ENCODE measurements around the gene NELL1.

NELL1 gene

DNA sequence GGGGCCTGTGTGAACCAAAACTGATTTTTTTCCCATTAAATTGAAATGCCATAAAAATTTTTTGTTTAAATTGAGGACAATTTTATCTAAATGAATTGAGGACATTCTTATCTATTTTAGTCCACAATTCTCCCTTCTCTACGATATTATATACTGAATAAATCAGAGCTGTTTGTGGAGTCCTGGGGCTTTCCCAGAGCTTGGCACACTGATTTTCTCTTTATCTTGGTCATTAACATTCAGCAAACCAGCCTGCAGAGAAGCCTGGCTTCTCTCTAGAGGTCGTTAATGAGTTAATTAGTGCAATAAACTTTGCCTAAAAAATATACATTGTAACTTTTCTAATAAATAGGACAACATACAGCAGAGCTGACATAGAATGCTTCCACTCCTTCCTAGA lies 615.7 kb downstream of the NELL1 start:
- no peaks in the 10 kb centered on the region for H3K4me1 ChIP-seq (ENCODE audit: control insufficient read depth, insufficient read depth, low read length)
- no peak overlapping the region for H3K9ac ChIP-seq (ENCODE audit: low read length in 2 of 2)
- no peaks in the 10 kb centered on the region for H3K27me3 ChIP-seq (ENCODE audit: control insufficient read depth in 1 of 2, insufficient read depth in 2 of 2, low read length in 2 of 2)
- no peaks in the 10 kb centered on the region for H3K9me3 ChIP-seq (ENCODE audit: control insufficient read depth in 2 of 2, low read length in 2 of 2)
- H3K4me3 ChIP-seq (ENCODE audit: low read length in 2 of 2) = no peak overlapping the region
- H3K27ac ChIP-seq (ENCODE audit: low read length) = no peak overlapping the region
- no peaks in the 10 kb centered on the region for H3K36me3 ChIP-seq (ENCODE audit: control insufficient read depth in 2 of 2, insufficient read depth in 2 of 2, low read length in 2 of 2)

- Histone ChIP-seq H3K27ac (ENCODE audit: low read length) (no peak overlapping the region), H3K36me3 (ENCODE audit: control insufficient read depth in 2 of 2, insufficient read depth in 2 of 2, low read length in 2 of 2) (no peaks in the 10 kb centered on the region), H3K9me3 (ENCODE audit: control insufficient read depth in 2 of 2, low read length in 2 of 2) (no peaks in the 10 kb centered on the region), H3K27me3 (ENCODE audit: control insufficient read depth in 1 of 2, insufficient read depth in 2 of 2, low read length in 2 of 2) (no peaks in the 10 kb centered on the region), H3K4me3 (ENCODE audit: low read length in 2 of 2) (no peak overlapping the region), H3K9ac (ENCODE audit: low read length in 2 of 2) (no peak overlapping the region), H3K4me1 (ENCODE audit: control insufficient read depth, insufficient read depth, low read length) (no peaks in the 10 kb centered on the region)
Observed at GRCh38 chr11:21289686-21290085, 620.3 kb downstream of the NELL1 start.

DNA sequence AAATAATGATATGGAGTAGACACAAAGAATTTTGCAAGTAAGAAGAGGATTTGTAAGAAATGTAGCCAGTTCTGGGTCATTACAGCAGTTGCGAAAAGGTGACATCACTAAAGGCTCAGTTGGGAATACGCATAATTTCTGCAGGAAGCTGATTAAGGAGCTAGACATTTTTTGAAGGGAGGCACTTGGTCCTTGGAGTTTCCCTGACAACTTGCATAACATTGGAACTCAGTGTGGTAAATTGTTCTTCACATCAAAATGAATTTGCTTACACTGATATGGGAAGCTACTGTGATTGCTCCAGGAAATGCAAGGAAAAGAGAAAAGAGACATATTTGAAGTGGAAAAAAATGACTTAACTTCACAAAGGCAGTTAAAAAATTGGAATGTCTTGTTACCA lies 626.1 kb downstream of the NELL1 start:
- H3K27me3 ChIP-seq (ENCODE audit: control insufficient read depth in 1 of 2, insufficient read depth in 2 of 2, low read length in 2 of 2) = no peaks in the 10 kb centered on the region
- no peak overlapping the region for H3K9ac ChIP-seq (ENCODE audit: low read length in 2 of 2)
- no peak overlapping the region for H3K27ac ChIP-seq (ENCODE audit: low read length)
- H3K4me3 ChIP-seq (ENCODE audit: low read length in 2 of 2) = no peak overlapping the region
- no peaks in the 10 kb centered on the region for H3K4me1 ChIP-seq (ENCODE audit: control insufficient read depth, insufficient read depth, low read length)
- H3K36me3 ChIP-seq (ENCODE audit: control insufficient read depth in 2 of 2, insufficient read depth in 2 of 2, low read length in 2 of 2) = no peaks in the 10 kb centered on the region
- H3K9me3 ChIP-seq (ENCODE audit: control insufficient read depth in 2 of 2, low read length in 2 of 2) = no peaks in the 10 kb centered on the region

GRCh38 chr11:21301981-21302380 lies 632.6 kb downstream of the NELL1 start:
- no peak overlapping the region for H3K4me3 ChIP-seq (ENCODE audit: low read length in 2 of 2)
- no peaks in the 10 kb centered on the region for H3K36me3 ChIP-seq (ENCODE audit: control insufficient read depth in 2 of 2, insufficient read depth in 2 of 2, low read length in 2 of 2)
- no peaks in the 10 kb centered on the region for H3K27me3 ChIP-seq (ENCODE audit: control insufficient read depth in 1 of 2, insufficient read depth in 2 of 2, low read length in 2 of 2)
- H3K4me1 ChIP-seq (ENCODE audit: control insufficient read depth, insufficient read depth, low read length) = no peaks in the 10 kb centered on the region
- no peak overlapping the region for H3K9ac ChIP-seq (ENCODE audit: low read length in 2 of 2)
- H3K9me3 ChIP-seq (ENCODE audit: control insufficient read depth in 2 of 2, low read length in 2 of 2) = peaks cover 0 to 5% of the 10 kb centered on the region in 2 donors
- no peak overlapping the region for H3K27ac ChIP-seq (ENCODE audit: low read length)

DNA sequence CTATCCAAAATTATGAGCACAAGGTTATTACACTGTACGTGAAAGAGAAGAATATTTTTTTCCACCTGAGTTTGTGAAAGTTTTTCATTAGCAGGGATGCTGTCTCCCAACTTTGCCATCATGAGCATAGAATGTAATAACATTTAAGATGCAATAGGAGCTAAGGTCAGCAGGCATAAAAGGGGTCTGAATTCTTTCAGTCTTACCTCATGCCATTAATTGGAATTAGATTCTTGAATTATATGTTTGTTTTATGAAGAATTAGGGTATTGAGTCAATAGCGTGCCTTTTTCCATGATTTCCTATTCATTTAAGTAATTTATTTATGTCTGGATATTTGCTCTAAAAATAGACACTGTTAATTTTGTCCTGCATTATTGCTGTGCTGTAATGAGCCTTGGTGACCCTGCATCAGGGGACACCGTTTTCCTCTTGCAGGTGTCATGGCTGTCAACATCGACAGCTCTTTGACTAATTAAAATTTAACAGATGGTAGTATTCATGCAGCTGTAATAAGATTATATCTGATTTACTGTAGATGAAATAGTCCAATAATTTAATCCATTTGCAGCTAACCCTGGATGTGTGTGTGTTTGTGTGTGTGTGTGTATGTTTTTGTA lies 637.5 kb downstream of the NELL1 start:
- no peak overlapping the region for H3K27ac ChIP-seq (ENCODE audit: low read length)
- no peaks in the 10 kb centered on the region for H3K4me1 ChIP-seq (ENCODE audit: control insufficient read depth, insufficient read depth, low read length)
- H3K9ac ChIP-seq (ENCODE audit: low read length in 2 of 2) = no peak overlapping the region
- H3K27me3 ChIP-seq (ENCODE audit: control insufficient read depth in 1 of 2, insufficient read depth in 2 of 2, low read length in 2 of 2) = no peaks in the 10 kb centered on the region
- peaks cover 0 to 3% of the 10 kb centered on the region in 2 donors for H3K9me3 ChIP-seq (ENCODE audit: control insufficient read depth in 2 of 2, low read length in 2 of 2)
- no peak overlapping the region for H3K4me3 ChIP-seq (ENCODE audit: low read length in 2 of 2)
- no peaks in the 10 kb centered on the region for H3K36me3 ChIP-seq (ENCODE audit: control insufficient read depth in 2 of 2, insufficient read depth in 2 of 2, low read length in 2 of 2)

DNA sequence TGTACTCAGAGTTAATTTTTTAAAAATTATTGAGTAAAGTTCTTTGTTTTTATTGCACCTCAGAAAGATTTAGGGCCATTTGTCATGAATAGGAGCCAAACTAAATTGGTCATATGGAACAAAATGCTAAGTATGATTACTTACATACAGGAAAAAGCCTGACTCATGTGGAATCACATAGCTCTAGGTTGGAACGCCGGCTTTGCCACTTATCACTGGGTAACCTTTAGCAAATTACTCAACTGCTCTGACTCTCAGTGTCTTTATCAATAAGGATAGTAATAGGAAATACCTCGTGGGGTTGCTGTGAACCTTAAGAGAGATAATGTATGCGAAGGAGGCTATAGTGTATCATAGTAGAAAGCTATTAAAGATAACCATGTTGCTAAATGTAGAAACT lies 638.5 kb downstream of the NELL1 start:
- no peaks in the 10 kb centered on the region for H3K4me1 ChIP-seq (ENCODE audit: control insufficient read depth, insufficient read depth, low read length)
- H3K27ac ChIP-seq (ENCODE audit: low read length) = no peak overlapping the region
- no peak overlapping the region for H3K9ac ChIP-seq (ENCODE audit: low read length in 2 of 2)
- H3K27me3 ChIP-seq (ENCODE audit: control insufficient read depth in 1 of 2, insufficient read depth in 2 of 2, low read length in 2 of 2) = no peaks in the 10 kb centered on the region
- H3K4me3 ChIP-seq (ENCODE audit: low read length in 2 of 2) = no peak overlapping the region
- no peaks in the 10 kb centered on the region for H3K36me3 ChIP-seq (ENCODE audit: control insufficient read depth in 2 of 2, insufficient read depth in 2 of 2, low read length in 2 of 2)
- no peaks in the 10 kb centered on the region for H3K9me3 ChIP-seq (ENCODE audit: control insufficient read depth in 2 of 2, low read length in 2 of 2)

DNA sequence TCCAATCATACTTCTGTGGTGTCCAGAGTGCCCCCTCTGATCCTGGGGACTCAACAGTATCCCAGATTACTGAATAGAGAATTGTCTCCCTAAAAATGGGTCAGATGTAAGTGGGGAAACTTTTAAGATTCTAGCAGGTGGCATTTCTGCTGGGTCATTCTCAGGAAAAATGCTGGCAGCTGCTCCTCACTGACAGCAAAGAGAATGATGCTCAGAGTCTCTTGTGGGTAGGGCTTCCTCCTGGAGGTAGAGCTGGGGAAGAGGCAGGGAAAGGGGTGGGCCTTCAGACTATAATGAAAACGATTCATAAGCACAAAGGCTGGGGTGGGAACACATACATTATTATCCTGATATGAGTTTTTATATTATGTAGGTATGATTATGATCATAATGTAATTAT lies 647.2 kb downstream of the NELL1 start:
- H3K9me3 ChIP-seq (ENCODE audit: control insufficient read depth in 2 of 2, low read length in 2 of 2) = no peaks in the 10 kb centered on the region
- no peaks in the 10 kb centered on the region for H3K36me3 ChIP-seq (ENCODE audit: control insufficient read depth in 2 of 2, insufficient read depth in 2 of 2, low read length in 2 of 2)
- no peaks in the 10 kb centered on the region for H3K4me1 ChIP-seq (ENCODE audit: control insufficient read depth, insufficient read depth, low read length)
- H3K27ac ChIP-seq (ENCODE audit: low read length) = no peak overlapping the region
- no peak overlapping the region for H3K4me3 ChIP-seq (ENCODE audit: low read length in 2 of 2)
- H3K9ac ChIP-seq (ENCODE audit: low read length in 2 of 2) = no peak overlapping the region
- no peaks in the 10 kb centered on the region for H3K27me3 ChIP-seq (ENCODE audit: control insufficient read depth in 1 of 2, insufficient read depth in 2 of 2, low read length in 2 of 2)

- no peaks in the 10 kb centered on the region for H3K27me3 ChIP-seq (ENCODE audit: control insufficient read depth in 1 of 2, insufficient read depth in 2 of 2, low read length in 2 of 2)
- no peaks in the 10 kb centered on the region for H3K9me3 ChIP-seq (ENCODE audit: control insufficient read depth in 2 of 2, low read length in 2 of 2)
- no peak overlapping the region for H3K27ac ChIP-seq (ENCODE audit: low read length)
- H3K4me3 ChIP-seq (ENCODE audit: low read length in 2 of 2) = no peak overlapping the region
- H3K4me1 ChIP-seq (ENCODE audit: control insufficient read depth, insufficient read depth, low read length) = no peaks in the 10 kb centered on the region
- no peaks in the 10 kb centered on the region for H3K36me3 ChIP-seq (ENCODE audit: control insufficient read depth in 2 of 2, insufficient read depth in 2 of 2, low read length in 2 of 2)
- no peak overlapping the region for H3K9ac ChIP-seq (ENCODE audit: low read length in 2 of 2)
Observed at GRCh38 chr11:21321072-21321471, 651.7 kb downstream of the NELL1 start.

DNA sequence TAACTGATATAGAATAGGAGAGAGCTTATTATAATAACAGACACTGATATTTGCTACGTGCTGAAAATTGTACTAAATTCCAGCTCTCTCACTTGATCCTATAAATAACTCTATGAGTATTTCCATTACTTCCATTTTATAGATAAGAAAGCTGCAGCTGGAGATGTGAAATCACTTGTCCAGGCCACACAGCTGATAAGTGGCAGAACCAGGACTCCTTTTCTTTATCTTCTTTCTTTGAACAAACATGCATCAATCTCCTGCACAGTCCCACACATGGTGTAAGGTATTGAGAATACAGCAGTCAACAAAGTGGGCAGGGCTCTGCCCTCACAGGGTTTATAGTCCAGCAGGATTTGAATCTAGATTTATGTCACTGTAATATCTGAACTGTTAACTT lies 652.1 kb downstream of the NELL1 start:
- Histone ChIP-seq H3K9me3 (ENCODE audit: control insufficient read depth in 2 of 2, low read length in 2 of 2) (no peaks in the 10 kb centered on the region), H3K4me1 (ENCODE audit: control insufficient read depth, insufficient read depth, low read length) (no peaks in the 10 kb centered on the region)

DNA sequence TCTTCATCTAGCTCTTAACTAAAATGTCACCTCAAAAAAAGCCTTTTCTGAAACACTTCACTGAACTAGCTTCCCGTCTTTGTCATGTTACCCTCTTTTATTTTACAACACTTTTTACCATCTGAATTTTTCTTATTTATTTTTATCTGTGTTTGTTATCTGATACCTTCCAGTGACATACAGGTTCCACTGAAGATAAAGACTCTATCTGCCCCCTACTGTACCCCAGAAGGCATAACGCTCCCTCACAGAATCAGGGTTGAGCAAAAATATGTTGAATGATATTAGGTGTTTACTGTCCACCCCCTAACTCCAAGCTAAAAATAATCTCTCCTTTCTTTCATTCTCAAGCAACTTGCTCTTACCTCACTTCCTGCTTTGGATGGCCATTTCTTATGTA lies 654.2 kb downstream of the NELL1 start:
- Histone ChIP-seq H3K9ac (ENCODE audit: low read length in 2 of 2) (no peak overlapping the region), H3K9me3 (ENCODE audit: control insufficient read depth in 2 of 2, low read length in 2 of 2) (no peaks in the 10 kb centered on the region), H3K4me1 (ENCODE audit: control insufficient read depth, insufficient read depth, low read length) (no peaks in the 10 kb centered on the region), H3K4me3 (ENCODE audit: low read length in 2 of 2) (no peak overlapping the region), H3K36me3 (ENCODE audit: control insufficient read depth in 2 of 2, insufficient read depth in 2 of 2, low read length in 2 of 2) (no peaks in the 10 kb centered on the region), H3K27me3 (ENCODE audit: control insufficient read depth in 1 of 2, insufficient read depth in 2 of 2, low read length in 2 of 2) (no peaks in the 10 kb centered on the region), H3K27ac (ENCODE audit: low read length) (no peak overlapping the region)

More for the DNA sequence above, 652.1 kb downstream of the NELL1 start:
- no peak overlapping the region for H3K9ac ChIP-seq (ENCODE audit: low read length in 2 of 2)
- H3K27me3 ChIP-seq (ENCODE audit: control insufficient read depth in 1 of 2, insufficient read depth in 2 of 2, low read length in 2 of 2) = no peaks in the 10 kb centered on the region
- H3K36me3 ChIP-seq (ENCODE audit: control insufficient read depth in 2 of 2, insufficient read depth in 2 of 2, low read length in 2 of 2) = no peaks in the 10 kb centered on the region
- H3K4me3 ChIP-seq (ENCODE audit: low read length in 2 of 2) = no peak overlapping the region
- no peak overlapping the region for H3K27ac ChIP-seq (ENCODE audit: low read length)

DNA sequence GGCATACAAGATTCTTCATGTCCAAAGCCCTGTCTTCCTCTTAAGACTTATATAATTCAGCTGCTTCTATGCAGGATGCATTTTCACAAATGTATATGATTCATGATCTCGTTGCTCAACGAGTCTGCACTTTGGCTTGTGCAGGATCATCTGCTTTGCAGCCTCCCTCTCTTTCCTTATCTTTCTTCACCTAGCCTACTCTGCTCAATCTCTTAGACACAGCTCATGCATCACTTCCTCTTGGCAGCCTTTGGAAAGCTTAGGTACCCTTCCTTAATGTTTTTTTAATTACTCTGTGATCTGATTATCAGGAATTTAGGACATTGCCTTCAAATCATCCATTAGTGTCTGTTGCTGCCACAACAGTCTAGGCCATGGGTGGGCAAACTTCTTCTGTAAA lies 673.8 kb downstream of the NELL1 start:
- Histone ChIP-seq H3K27me3 (ENCODE audit: control insufficient read depth in 1 of 2, insufficient read depth in 2 of 2, low read length in 2 of 2) (no peaks in the 10 kb centered on the region), H3K27ac (ENCODE audit: low read length) (no peak overlapping the region), H3K9ac (ENCODE audit: low read length in 2 of 2) (no peak overlapping the region), H3K9me3 (ENCODE audit: control insufficient read depth in 2 of 2, low read length in 2 of 2) (no peaks in the 10 kb centered on the region), H3K4me1 (ENCODE audit: control insufficient read depth, insufficient read depth, low read length) (no peaks in the 10 kb centered on the region), H3K4me3 (ENCODE audit: low read length in 2 of 2) (no peak overlapping the region), H3K36me3 (ENCODE audit: control insufficient read depth in 2 of 2, insufficient read depth in 2 of 2, low read length in 2 of 2) (no peaks in the 10 kb centered on the region)
